GM21360 (cell line): ENCODE results near the gene NLGN1.
"Not testable (repeated sequence)": the region's sequence is repeated elsewhere in the genome, so short reads cannot be mapped to it uniquely, and the experiment has no call there.

Experiments used
- ATAC-seq: cut with Tn5 transposase; IDR thresholded peaks from one replicate; pipeline ENCODE4 v1.9.1; 2021; ENCODE audit warnings: mild to moderate bottlenecking, moderate library complexity; ENCODE audit not compliant: unreplicated experiment

NLGN1 gene

DNA sequence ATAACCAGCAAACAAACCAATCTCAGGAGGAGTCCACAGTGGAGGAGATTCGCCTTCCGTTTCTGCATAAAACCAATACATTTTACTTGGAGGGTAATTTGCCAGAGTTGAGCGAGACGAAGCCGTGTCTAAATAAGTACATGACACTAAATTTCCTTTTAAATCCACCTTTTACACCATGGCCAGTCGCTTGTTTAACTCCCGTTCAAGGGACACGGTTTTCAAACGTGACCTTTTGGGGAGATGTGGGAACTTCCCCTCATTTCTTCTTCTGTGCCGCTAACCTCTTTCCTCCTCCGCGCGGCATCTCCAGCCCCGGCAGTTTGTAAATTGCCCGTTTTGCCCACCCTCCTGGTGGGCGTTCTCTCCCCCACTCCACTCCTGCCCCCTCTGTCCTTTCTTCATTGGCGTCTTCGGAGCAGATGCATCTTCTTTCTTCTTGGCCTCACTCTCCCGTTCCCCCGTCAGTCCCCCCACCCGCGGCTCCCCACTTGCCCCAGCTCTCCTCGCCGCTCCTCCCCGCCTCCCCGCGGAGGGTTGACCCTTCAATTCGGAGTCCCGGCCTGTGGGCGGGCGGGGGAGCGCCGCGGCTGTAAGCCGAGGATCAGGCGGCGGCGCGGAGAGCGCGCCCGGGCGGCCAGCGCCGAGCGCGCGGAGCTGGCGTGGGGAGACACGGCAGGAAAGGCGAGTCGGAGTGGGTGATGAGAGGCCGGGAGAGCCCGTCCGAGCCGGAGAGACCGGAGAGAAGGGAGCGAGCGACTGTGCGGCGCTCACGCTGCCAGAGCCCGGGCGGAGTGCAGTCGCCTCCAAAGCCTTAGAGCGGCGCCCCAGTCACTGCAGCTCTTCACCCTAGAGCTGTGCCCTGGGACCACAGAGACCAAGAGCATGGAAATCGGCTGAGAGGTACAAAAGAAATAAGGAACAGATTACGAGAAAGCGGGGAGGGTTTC, at the start of gene NLGN1:
Gene NLGN1 (plus strand): TSS at position 584 of the 950 bp plus-strand sequence.
- ATAC-seq, result no peak

DNA sequence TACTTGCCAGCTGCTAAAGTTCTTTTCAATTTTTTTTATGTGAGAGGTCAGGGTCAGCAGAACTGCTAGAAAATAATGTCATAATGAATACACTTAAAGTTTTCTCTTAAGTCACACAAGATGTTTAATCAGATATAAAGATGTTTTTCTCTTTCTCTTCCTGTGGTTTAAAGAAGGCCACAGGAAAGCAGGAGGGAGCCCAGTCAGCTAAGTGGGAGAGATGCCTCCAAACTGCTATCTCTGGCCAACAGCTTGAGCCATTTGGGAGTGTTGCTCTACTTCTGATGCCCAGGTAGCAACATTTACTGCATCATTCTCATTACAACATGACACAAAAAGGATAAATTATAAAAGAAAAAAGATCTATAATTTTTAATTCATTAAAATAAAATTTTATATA, 45.7 kb upstream of the NLGN1 start:
- ATAC-seq, result no peak

DNA sequence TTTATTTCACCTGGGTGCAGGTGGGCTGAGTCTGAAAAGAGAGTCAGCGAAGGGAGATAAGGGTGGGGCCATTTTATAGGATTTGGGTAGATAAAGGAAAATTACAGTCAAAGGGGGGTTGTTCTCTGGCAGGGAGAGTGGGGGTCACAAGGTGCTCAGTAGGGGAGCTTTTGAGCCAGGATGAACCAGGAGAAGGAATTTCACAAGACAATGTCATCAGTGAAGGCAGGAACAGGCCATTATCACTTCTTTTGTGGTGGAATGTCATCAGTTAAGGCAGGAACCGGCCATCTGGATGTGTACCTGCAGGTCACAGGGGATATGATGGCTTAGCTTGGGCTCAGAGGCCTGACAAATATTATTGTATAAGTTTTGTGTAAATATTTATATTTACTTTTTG, 44.4 kb upstream of the NLGN1 start:
- not testable (repeated sequence) for ATAC-seq

DNA sequence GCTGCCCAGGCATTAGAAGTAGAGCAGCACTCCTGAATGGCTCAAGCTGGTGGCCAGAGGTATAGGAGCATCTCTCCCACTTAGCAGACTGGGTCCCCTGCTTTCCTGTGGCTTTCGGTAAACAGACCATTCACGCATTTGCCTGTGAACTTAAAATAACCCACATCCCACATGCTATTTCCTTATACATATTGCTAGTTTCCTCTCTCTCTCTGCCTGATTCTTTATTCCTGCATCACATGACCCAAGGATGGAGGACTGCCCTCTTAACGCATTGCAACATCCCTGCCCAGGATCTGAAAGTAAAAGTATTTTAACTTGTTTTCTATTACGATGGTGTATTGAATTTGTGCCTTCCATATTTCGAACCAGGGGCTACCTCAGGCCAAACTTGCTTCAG, 43.4 kb upstream of the NLGN1 start:
- no peak for ATAC-seq

DNA sequence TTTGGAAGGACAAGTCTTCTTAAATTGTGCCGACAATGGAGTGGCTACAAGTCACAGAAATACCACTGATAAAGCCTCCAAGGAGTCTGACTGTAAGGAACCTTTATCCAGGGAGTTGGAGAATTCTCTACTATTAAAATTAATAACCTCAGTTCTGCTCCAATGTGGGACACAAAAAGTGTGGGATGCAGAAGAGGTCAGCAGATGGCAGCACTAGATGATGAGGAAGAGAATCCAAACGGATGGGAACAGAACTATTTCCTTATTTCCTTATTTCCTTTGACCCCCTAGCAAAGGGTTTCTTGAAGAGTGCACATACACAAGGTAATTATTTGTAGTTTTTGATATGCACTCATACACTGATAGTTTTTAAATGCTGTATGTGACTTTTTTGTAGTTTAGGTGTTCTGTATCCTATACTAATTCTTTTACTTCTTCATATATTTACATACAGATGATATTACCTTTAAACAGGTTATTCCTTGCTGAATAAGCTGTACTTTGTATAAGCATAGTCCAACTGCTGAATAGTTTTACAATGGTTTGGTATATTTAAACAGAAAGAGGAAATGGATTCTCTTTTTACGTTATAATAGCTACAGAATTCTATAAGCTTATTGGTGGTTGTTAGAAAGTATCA, 25.6 kb upstream of the NLGN1 start:
- no peak for ATAC-seq

GRCh38 chr3:173380681-173381080, 16.9 kb upstream of the NLGN1 start:
- no peak for ATAC-seq

DNA sequence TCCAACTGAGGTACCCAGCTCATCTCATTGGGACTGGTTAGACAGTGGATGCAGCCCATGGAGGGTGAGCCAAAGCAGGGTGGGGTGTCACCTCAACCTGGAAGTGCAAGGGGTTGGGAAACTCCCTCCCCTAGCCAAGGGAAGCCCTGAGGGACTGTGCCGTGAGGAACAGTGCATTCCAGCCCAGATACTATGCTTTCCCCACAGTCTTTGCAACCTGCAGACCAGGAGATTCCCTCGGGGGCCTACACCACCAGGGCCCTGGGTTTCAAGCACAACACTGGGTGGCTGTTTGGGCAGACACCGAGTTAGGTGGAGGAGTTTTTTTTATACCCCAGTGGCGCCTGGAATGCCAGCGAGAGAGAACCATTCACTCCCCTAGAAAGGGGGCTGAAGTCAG, 15.6 kb upstream of the NLGN1 start:
- ATAC-seq, result not testable (repeated sequence)

DNA sequence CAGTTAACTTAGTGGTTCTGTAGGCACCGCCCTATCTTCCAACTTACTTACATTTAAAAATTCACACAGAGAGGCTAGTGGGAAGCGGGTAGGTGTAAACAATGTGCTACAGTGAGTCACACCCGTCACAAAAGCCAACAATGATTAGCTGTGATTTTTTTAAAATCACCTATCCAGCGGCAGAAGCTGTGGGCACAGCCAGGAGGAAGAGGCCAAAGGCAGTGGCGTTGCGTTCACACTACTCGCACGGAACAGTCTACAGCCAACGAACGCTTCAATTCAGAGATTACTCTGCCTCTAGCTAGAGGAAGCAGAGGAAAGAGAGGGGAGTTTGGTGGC, 2.5 kb upstream of the NLGN1 start:
- ATAC-seq, result peak; percentile 40

DNA sequence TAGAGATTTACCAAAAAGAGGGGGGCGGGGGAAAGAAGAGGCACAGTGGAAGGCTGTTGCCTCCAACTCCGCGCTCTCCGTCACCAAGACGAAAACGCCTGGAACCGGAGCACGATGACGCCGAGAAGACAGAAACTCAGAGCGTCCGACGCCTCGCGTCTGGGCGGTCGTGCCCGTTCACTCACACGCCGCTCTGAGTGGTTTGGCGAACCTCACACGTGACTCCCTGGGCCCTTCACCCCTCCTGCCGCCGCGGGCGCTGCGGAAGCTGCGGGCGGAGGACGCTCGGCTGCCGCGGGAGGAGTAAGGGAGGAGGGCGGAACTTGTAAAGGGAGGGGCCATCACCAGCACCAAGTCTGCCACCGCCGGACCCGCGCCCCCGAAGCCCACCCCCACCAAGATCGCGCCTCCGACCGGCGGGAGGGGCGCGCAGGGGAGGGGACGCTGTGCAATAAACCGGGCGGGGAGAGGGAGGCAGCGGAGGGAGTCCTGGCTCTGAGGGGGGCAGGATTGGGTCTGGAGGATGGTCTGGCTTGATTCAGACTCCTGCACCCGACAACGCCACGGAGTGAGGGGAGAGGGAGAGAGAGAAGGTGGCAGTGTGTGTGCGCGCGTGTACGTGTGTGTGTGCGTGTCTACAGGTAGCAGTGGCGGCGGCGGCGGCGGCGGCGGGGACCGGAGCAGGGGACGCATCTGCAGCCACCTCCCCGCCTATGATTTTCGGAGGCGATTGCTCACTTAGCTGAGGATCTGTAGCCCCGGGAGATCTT, 1.9 kb upstream of the NLGN1 start:
- ATAC-seq, result peak; percentile 97

DNA sequence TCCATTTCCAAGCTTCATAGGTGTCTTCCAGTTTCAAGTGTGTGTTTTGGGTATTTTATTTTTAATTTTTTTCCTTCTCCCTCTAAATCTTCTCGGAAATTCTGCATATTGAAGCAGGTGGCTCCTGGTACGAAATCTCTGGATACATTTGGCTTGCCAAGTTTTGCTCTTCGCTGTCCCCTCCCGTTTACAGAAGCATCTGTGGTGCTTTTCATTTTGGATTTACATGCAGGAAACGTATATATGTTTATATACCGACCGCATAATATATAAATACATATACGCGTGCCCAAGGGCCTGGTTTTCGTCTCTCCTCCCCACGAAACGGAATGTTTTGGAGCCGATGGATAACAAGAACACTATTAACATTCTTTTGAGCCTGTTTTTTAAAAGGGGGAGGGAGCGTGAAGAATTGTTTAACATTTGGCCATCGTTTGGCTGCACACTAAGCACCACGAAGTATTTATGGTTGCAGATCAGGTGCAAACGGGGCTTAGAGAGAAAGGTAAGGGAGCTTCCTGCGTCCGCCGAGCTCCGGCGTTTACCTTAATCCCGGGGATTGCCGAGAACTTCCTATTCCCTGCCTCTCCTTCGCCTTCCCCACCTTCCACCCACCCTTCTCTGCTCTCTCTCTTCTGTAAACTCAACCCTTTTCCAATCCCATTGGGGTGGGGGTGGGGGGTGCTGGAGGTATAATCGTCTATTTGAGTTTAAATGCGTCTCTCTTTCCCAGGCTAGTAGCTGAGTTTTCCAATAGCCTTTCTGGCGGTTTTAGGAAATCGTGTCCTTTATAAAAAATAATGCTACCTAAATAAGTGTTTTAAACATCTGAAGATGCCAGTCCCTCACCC, 1.1 kb upstream of the NLGN1 start:
- no peak for ATAC-seq

GRCh38 chr3:173398111-173398479, 551 bp downstream of the NLGN1 start:
- no peak for ATAC-seq

GRCh38 chr3:173399044-173399443, 1.5 kb downstream of the NLGN1 start:
- no peak for ATAC-seq

DNA sequence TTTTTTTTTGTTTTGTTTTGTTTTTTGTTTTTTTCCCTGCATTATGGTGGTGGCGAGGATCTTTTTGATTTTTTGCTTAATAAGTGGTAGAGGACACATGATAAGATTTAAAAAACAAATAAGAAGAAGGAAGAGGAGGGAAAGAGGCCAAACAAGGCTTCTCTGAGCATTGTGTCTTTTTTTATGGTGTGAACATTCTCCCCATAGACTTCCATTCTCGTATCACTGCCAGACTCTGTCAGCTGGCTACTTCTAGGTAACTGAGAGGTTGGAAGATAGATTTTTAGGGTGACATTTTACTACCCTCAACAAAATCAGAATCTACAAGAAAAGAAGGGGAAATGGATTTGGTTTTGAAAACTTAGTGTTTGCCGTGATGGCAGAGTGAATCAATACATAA, 3.8 kb downstream of the NLGN1 start:
- no peak for ATAC-seq

GRCh38 chr3:173402656-173403055, 5.1 kb downstream of the NLGN1 start:
- ATAC-seq, result no peak

- no peak for ATAC-seq
These were observed 5.8 kb downstream of the NLGN1 start for GRCh38 chr3:173403376-173403775.

DNA sequence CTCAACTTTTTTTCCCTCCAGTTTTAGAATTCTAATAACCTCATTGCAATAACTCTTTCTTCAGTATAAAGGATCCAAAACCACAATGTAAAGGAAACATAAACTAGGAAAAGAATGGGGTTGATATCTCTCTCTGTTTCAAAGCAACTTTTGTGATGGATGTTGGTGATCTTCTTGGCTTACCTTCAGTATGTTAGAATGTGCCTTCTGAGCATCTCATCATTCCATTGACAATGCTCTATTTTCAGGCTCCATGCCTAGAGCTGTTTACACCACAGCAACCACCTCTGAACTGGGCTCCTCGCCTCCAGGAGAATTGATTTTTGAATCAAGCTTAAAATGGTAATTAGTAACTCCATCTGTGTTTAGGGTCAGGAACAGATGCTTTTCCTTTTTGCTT, 6.6 kb downstream of the NLGN1 start:
- ATAC-seq, result no peak

DNA sequence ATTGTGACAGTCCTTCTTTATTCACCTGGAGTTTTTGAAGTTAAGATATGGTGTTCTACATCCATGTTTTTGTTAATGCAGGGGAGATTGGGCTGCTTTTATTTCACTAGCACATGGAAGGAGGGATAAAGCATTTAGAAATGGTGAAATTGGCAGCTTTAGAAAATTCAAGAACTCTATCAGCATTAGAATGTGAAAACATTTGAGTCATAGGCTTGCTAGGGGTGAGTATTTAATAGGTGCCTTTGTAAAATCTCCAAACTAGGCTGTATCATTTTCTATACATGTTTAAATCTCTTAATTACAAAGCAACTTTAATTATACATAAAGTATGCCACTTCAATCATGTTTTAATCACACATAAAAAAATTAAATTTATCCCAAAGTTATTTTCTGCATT, 12.9 kb downstream of the NLGN1 start:
- ATAC-seq, result no peak

- no peak for ATAC-seq
These were observed 13.3 kb downstream of the NLGN1 start for GRCh38 chr3:173410849-173411248.

DNA sequence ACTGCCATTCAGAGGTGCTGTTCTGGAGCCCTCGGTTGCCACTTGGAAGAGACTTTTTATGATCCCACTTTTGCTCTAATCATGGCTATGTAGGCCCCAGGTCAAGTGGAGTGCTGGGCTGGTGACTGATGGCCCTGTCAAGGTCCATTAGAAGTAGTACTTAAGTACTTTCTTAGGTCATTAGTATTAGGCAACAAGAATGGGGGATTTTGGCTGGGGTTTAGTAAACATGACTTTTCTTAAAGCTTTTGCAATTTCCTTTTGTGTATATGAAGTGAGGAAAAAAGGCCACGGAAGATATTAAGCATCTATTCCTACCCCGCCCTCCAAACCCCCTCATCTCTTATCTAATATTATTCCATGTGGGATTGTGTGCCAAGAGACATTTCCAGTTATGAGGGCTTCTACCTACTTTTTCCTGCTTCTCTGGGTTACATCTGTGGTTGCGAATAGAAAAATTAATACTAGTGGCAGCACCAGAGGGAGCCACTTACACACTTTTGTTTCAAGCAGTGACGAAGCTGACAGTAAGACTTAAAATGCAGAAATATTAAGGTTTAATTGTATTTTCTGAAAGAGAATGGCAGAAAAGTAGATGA, 13.9 kb downstream of the NLGN1 start:
- no peak for ATAC-seq

- no peak for ATAC-seq
These were observed 18.5 kb downstream of the NLGN1 start for GRCh38 chr3:173416070-173416469.
